ENCODE data around the gene MEPE. TPM values are rescaled to one million over a fixed set of nuclear protein-coding genes. Genes with fewer than 3 reads are reported as not detected.

MEPE gene
- total and polyA plus RNA-seq, 2 of the 8 experiments (the other 6 are each of a cell fraction or from before 2014, with no cell fraction given): not detected

- TF ChIP-seq CREB1 (IDR thresholded peaks at IDR 0.05): no peak
- no peak for TF ChIP-seq FOSL1 (IDR thresholded peaks at IDR 0.05; ENCODE audit: insufficient read depth, low read depth, low read length)
- TF ChIP-seq CHD7 (IDR thresholded peaks at IDR 0.05; ENCODE audit: insufficient replicate concordance, low read length): no peak
Observed at GRCh38 chr4:87806520-87806919, 26.2 kb upstream of the MEPE start (continued).
